GM12873 (cell line): Measurements from ENCODE around the gene EPSTI1.

Experiments
- TF ChIP-seq, protein P1 (sequence below): IDR thresholded peaks from 2 replicates; pipeline ENCODE4 v1.5.1; 2012; ENCODE audit warnings: low read depth, mild to moderate bottlenecking, moderate library complexity, low read length, control low read depth; ENCODE audit not compliant: insufficient read depth; ENCODE audit errors: missing control alignments

Gene EPSTI1

GRCh38 chr13:42859760-42860159, 132.3 kb downstream of the EPSTI1 start:
- TF ChIP-seq, protein P1, sequence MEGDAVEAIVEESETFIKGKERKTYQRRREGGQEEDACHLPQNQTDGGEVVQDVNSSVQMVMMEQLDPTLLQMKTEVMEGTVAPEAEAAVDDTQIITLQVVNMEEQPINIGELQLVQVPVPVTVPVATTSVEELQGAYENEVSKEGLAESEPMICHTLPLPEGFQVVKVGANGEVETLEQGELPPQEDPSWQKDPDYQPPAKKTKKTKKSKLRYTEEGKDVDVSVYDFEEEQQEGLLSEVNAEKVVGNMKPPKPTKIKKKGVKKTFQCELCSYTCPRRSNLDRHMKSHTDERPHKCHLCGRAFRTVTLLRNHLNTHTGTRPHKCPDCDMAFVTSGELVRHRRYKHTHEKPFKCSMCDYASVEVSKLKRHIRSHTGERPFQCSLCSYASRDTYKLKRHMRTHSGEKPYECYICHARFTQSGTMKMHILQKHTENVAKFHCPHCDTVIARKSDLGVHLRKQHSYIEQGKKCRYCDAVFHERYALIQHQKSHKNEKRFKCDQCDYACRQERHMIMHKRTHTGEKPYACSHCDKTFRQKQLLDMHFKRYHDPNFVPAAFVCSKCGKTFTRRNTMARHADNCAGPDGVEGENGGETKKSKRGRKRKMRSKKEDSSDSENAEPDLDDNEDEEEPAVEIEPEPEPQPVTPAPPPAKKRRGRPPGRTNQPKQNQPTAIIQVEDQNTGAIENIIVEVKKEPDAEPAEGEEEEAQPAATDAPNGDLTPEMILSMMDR = no peak

GRCh38 chr13:42855410-42855809, 136.6 kb downstream of the EPSTI1 start:
- TF ChIP-seq, protein P1 = no peak

GRCh38 chr13:42852136-42852535, 139.9 kb downstream of the EPSTI1 start:
- TF ChIP-seq, protein P1 = no peak

GRCh38 chr13:42849200-42849599, 142.8 kb downstream of the EPSTI1 start:
- TF ChIP-seq, protein P1 = no peak

DNA sequence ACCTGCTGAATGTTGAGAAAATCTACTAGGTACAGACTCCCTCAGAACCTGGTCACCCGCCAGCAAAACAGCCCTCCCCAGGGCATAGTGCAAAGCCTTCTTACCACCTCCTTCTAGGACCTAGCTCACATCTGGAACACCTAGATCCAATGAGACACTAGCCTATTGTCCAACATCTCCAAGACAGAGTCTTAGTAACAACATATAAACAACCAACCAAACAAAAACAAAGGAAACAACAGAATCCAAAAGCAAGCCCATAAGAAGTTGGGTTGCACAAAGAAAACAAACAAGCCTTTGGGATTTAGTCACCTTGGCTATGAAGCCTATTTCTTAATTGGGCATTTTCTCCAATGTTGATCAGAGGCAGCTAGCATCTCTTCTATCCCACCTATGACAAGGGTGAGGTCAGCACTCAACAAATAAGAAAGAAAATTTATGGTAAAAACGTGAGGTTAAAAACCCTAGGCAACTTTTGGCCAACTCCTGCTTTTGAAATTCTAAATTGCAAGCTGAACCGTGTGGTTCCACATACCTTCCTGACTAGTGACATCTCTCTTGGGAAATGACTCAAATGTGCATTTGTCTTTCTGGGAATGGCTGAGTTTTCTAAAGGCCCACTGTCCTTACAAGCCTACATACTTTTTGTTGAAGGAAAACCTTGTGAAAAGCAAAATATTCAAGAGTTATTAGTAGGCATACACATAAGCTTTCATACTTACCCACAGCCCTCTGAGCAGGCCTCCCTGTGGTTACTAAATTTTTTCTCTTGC, 144.0 kb downstream of the EPSTI1 start:
- TF ChIP-seq, protein P1 = no peak

DNA sequence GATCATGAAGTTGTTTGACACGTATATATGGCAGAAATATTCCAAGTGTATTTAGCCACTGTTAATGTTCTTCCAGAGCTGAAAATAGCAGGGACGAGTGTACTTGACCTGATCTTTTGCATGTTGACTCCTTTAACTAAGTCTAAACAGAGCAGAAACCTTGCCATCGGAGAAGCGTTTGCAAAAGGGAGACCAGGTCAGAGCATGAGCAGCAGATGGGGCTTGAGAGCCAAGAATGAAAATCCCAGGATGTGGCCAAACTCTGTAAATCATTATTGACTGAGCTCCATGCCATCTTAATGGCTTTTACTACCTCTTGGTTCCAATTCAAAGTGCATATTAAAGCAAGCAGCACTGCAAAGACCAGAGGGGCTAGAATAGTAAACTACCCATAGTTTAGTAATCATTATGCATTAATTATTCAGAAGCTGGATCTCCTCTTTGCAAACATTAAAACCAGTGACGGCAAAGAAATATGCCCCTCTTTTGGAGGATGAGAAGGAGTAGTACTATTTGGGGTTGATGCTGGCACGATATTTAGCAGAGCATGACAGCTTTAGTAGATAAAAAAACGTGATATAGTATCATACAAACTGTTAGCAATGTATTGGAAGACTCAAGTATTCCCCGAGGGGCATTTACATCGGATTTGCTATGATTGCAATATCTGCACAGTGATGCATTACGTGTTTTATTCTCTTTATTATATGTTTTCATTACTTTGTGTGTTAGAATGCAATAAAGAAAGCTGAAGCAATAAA, 154.9 kb downstream of the EPSTI1 start:
- TF ChIP-seq, protein P1 = peak; percentile 6
